GM18858 (cell line): ENCODE results near the gene JARID2.

Experiments
- ATAC-seq: cut with Tn5 transposase; IDR thresholded peaks from one replicate; pipeline ENCODE4 v1.9.1; 2021; ENCODE audit not compliant: unreplicated experiment

The JARID2 gene

DNA sequence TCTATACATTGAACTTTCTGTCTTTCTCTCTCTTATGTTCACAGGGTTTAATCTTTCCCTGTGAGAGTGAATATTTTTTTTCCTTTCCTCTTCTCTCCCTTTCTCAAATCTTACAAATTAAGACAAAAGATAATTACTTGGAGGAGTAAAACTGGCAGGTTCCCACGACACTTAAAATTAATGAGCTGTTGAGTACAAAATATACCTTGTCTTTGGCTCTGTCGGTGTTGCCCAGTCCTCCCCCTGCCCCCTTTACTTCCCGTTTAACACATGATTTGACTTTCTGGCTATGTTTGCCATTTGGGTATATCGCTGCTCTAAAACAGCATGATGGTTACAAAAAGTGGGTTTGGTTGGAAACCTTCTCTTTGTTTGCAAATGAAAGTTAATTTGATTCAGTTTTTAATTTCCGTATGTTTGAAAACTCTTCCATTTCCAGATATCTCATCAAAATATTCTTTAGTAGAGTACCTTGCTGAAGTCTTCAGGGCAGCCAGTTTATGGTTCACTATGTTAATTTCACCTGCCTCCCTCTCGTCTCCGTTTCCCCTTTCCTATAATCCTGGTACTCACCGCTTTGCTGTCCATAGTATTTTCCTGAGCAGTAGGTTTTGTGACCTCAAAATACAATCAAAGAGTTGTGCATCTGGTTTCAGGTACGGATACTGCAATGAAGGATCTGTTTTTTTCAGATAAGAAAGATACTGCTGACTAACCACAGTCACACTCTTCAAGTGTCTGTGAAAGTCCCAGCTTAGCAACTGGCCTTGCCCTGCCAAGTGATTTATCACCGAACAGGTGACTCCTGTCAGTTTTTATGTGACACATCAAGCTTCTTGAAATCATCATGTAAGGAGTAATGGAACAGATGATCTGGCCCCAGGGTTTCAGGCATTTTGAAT lies 235.8 kb downstream of the JARID2 start:
- ATAC-seq, result no peak

DNA sequence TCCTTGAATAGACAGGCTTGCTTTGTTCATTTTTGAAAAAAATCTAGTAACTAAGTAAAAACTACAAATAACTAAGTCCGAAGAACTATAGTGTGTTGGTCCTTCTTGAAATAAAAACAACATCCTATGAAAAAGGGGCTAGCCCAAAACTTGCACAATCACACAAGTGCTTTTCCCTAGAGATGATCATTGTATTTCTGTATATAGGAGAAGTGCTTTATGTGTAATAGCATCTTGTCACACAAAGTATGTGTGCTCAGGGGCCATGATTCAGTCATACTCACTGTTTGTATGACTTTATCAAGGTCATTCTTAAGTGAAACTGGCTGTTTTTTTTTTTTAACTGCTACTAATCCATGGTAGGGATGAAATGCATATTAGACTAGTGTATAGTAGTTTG lies 237.2 kb downstream of the JARID2 start:
- no peak for ATAC-seq

DNA sequence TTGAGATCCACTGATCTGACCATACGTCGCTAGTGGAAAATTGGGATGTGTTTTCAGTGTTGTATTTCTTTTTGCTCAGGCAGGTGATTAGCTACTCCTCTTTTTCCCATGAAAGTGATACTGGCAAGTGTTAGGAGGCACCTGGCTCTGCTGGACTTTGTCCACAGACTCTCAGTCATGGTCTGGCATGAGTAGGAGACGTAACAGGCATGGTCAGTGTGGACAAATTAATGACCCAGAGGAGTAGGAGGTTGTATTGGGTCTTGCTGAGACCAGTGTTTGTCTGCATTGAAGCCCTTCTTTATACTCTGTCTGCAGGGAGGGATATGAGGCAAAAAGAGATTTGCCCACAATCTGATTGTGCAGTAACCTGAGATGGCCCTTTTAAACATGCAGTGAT lies 238.3 kb downstream of the JARID2 start:
- ATAC-seq, result no peak

DNA sequence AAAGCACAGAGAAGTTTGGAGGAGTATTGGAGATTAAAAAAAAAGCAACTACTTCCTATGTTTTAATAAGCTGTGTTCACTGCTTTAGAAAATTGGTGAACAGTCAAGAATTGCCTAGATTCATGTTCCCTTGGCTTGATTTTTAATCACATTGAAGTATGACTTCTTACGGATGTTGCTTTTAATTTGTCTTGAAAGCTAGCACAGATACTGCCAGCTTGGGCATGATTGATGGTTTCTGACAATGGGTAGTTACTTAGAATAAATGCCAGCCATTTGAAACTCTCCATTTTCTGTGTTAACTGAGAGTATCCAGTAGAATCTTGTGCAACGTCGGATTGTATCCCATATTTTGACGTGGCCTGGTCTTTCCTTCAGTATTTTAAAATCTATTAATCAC lies 239.0 kb downstream of the JARID2 start:
- no peak for ATAC-seq

DNA sequence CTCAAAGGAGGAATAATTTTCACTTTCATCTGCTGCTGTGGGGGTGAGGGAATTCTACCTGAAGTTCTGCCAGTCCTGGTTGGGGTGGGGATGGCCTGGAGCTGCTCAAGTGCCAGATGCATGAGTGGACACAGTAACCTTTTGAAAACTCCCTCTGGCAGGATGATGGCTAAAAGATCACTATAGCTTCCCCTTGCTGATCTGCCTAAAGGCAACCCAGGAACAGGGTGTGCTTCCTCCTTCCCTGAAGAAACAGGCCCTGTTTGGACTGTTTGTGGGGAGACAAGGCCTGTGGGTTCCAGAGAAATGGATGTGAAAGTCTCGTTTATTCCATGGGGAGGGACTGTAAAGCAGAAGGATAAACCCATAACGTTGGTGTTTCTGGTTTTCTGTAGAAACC lies 240.1 kb downstream of the JARID2 start:
- no peak for ATAC-seq

DNA sequence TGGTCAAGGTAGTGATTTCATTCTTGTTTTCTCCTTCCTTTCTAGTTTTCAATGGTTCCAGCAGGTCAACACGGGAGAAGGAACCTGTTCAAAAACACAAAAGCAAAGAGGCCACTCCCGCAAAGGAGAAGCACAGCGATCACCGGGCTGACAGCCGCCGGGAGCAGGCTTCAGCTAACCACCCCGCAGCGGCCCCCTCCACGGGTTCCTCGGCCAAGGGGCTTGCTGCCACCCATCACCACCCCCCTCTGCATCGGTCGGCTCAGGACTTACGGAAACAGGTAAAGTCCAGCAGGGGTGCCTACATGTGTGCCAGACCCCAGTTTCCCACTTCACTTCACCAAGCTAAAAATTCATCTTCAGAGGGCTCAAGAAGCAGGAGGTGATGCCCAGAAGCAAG lies 241.4 kb downstream of the JARID2 start:
- ATAC-seq, result no peak

DNA sequence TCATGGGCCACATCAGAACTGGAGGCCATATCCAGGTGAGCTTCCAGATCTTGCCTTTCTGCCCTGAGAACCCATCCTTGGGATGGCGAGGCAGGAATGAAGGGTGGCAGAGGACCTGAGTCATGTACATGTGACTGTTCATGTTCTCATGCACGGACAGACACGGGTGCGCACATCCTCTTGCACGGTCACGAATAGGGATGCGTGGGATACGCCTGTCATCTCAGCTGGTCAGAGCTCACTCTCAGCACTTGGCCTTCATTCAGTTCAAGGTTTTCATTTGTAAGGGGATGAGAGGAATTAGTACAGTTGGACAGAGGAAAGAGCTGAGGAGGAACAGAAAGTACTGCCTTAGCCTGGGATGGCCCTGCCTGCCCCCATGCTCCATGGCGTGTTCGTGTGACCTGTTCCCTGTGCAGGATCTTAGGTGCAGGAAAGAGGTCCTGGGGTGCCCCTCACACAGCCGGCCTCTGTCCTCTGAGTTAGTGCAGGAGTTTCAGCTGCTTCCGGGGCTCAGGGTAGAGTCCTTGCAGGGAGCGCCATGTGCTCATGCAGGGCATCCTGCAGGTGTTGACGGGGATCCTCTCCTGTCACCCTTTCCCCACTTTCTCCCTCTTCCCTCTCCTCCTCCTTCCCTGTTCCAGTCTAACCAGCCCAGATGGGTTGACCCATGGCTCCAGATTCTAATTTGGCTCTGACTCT lies 243.5 kb downstream of the JARID2 start:
- ATAC-seq, result no peak

DNA sequence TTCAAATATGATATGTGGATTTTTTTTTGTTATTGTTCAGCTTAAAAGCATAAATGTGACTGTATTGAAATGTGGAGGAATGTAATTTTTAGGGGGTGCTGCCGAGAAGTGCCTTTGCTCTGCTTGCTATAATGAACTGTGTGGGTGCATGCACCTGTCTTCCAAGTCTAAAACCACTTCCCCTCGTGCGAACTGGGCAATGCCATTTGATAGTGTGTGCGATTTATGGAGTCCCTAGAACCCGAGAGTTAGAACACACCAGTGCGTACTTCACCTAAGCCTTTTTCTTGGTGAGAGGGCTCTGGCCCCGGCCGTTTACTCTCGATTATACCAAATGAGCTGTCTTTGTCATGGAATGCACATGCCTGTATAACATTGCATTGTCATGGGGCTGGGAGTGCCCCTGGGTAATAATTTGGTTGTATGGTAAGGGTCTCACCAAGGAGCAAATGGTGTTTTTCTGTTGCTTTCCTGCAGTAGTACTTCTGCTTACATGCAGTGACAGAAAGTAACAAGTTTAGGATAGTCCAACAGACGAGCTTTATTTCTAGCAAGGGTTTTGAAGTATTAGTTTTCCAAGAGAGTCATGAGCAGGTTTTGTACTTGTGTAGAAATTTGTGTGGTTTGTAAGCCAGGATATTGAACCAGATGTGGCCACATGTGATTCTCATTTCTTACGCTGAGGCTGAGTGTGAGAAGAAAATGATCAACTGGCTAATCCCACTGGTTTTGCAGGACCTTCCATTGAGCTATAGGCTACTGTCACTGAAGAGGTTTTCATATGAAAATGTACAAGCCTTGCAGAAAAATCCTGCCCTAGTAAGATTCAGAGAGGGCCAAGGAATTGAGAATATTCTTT lies 244.6 kb downstream of the JARID2 start:
- ATAC-seq, result no peak

DNA sequence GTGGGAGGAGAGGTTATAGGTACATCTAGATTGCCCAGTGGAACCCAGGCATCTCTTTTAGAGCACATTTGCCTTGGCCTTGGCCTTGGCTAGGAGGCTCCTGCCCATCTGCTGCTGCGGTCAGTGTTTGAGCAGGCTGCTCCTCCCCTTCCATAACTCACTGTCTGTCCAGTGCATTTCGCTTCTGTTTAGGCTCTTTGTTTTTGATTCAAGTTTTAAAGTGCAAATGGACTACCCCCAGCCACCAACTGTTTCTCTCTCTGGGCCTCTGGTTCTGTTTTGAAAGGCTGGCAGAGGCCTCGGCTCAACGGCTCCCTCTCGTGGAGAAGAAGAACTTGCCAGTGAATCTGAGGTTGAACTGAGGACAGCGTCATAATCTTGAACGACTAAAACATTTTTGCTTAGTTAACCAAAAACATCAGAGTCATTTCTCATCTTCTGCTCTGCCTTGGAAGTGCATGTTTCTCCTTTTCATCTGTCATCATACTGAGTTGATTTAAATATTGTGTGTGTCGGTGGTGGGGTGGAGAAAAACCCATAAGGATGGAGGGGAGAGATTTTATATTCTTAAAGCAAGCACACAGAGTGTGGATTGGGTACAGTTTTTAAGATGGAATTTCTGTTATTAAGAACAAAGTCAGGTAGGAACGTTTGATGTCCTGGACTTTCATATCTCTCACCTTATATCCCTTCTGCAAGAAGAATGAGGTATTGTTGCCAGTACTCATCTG lies 245.6 kb downstream of the JARID2 start:
- no peak for ATAC-seq

DNA sequence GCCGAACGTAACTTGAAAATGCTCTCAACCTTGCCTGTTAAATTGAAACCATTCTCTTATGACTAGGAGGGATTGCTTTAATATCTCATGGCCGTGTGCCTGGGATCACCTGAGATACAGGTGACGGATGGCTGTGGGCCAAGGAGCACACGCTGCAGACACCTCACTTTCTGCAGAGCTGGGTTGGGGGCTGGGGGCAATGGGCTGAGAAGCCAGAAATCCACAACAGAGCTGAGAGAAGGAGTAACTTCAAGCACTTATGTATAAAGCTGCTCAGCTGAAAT lies 246.1 kb downstream of the JARID2 start:
- no peak for ATAC-seq

DNA sequence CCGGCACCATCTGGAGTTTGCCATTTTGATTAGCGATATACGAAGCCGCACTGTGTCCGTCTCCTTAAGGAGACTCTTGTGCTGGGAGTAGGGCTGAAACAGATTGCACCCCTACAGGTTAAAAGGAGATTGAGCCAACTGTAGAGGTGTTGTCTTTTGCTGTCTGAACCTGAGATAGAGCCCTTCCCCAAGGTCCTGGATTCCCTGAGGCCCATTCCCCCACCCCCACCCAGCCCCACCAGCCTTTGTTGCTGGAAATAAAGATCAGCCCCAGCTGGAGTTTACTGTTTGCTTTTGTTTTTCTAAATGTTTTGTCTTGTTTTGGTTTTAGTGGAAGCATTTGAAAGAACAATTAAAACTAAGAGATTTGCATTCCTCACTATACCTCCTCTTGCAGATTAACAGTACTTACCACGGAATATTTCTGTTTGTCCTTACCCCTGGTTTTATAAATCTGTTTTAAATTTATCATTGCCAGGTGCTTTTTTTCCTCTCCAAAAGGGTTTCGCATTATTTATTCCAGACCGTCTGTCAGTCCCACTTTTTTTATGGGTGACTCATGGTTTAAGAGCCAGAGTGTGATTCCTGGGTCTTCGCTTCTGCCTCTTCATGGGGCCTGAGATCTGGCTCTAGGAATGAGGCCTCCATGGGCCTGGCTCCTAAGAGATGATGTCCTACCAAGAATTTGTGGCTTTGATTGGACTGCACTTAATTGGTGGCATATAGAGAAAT lies 247.7 kb downstream of the JARID2 start:
- ATAC-seq, result no peak

DNA sequence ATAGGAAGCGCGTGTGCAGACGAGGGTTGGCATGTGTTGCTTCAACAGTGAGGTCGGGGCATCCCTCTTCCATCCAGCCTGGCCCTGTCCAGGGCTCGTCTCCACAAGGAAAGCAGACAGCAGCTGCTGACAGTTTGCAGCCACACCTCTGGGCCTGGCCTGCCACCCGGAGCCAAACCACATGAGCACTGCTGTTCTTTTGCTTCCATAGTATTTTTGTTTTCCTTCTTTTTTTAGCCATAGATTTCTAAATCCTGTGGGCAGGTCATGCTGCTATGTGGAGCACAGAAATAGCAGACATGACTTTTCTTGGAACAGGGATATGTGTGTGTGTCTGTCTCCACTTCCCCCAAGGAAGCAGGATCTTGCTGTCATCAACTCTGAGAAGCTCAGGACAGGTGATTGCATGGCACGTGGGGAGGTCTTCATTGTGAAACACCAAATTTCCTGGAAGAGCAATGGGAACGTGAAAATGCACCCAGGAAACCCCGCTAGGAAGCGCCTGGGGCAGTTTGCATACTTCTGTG lies 249.6 kb downstream of the JARID2 start:
- no peak for ATAC-seq

DNA sequence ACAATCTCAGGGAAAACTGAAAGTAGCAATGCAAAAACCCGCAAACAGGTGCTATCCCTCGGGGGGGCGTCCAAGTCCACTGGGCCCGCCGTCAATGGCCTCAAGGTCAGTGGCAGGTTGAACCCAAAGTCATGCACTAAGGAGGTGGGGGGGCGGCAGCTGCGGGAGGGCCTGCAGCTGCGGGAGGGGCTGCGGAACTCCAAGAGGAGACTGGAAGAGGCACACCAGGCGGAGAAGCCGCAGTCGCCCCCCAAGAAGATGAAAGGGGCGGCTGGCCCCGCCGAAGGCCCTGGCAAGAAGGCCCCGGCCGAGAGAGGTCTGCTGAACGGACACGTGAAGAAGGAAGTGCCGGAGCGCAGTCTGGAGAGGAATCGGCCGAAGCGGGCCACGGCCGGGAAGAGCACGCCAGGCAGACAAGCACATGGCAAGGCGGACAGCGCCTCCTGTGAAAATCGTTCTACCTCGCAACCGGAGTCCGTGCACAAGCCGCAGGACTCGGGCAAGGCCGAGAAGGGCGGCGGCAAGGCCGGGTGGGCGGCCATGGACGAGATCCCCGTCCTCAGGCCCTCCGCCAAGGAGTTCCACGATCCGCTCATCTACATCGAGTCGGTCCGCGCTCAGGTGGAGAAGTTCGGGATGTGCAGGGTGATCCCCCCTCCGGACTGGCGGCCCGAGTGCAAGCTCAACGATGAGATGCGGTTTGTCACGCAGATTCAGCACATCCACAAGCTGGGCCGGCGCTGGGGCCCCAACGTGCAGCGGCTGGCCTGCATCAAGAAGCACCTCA lies 250.7 kb downstream of the JARID2 start:
- no peak for ATAC-seq

DNA sequence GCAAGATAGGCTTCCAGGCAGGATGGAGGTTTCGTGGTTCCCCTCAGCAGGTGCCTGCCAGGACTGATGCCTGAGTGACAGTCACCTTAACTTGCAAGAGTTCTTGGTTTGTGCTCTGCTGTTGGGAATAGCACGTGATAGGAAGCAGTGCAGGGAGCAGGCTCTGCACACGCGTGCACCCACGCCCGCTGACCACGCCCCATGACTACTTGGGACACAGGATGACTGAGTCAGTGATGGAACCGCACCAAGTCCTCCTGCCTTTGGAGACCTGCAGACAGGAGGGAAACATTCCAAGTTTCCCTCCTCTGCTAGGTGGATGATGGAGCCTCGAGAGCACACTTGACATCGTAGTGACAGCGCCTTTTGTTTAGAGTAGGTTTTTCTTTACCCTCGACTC lies 252.8 kb downstream of the JARID2 start:
- no peak for ATAC-seq

DNA sequence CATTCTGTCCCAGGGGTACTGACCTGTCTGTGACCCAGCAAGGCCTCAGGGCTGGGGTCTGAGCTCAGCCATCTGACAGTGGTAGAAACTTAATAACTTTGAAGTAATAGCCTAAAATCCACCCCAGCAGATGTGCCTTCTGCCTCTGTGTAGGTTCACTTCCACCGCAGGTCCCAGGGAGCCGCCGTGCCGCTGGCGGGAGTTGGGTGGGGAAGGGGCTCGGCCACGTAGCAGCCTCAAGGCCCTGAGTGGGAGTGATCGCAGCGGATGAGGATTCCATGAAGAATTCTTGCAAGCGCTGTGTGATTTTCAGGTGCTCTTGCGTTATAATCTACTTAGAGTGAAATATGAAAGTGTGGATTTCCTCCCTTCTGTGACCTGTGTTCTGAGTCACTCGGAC lies 253.3 kb downstream of the JARID2 start:
- no peak for ATAC-seq

DNA sequence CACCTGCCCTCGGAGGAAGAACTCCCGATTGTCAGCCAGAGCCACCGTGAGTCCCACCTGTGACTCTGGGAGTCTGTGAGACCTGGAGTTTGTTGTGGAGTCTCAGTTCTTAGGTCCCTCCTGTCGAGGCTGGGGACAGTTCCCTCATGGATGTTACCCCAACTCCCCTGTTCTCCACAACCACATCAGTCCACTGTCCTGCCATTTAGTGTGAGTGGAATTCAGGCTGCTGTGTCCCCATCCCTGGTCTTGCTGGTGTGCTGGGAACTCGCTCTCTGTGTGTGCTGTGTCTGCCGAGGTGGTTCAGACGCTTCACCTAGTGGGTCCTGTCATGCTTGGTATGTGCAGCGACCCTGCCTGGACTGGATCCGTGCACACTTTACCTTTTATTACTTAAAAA lies 253.7 kb downstream of the JARID2 start:
- ATAC-seq, result no peak

DNA sequence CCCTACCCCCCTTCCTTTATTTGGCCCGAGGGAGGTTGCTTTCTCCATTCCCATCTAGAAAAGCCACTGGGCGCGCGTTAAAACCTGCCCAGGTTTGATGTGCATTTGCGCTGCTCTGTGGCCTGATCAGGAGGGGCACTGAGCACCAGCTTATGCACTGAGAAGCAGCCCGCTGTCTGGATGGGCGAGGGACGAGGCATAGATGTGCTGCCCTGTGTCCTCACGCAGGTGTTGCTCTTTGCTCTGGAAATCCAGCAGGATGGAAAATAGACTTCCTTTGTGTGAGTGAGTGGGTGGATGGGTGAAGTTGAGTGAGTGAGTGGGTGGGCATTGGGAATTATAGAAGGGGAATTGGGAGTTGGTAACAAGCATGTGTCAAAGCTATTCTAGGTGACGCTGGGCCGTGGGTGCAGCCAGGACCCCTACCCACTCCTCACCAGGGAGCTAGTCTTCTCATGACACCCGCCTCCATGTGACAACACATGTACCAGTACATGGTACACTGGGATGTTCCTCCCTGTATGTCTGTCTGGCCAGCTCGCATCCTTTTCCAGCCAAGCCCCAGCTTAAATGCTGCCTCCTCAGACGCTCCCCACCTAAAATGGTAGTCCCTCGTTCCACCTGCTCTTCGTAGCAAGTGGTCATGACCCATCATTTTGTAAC lies 254.3 kb downstream of the JARID2 start:
- ATAC-seq, result no peak

DNA sequence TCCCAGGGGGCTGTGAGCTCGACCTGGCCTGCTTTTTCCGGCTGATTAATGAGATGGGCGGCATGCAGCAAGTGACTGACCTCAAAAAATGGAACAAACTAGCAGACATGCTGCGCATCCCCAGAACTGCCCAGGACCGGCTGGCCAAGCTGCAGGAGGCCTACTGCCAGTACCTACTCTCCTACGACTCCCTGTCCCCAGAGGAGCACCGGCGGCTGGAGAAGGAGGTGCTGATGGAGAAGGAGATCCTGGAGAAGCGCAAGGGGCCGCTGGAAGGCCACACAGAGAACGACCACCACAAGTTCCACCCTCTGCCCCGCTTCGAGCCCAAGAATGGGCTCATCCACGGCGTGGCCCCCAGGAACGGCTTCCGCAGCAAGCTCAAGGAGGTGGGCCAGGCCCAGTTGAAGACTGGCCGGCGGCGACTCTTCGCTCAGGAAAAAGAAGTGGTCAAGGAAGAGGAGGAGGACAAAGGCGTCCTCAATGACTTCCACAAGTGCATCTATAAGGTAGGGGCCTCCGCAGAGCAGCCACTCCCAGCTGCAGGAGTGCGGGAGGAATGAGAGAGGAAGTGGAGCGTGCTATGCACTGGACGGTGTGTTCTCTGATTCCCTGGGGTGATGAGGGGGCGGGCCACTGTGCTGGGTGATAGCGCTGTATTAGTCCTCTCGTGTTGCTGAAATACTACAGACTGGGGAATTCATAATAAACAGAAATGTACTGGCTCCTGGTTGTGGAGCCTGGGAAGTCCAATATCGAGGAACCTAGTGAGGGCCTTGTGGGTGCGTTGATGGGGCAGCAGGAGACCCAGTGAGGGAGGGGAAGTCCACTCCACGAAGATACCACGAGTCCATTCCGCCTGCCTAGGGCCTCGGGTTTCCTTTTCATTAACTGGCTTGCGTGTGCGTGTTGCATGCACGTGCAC lies 255.3 kb downstream of the JARID2 start:
- no peak for ATAC-seq
